PC-9 (cell line): Measurements from ENCODE around the gene BAIAP2L2.

Experiments
- EZH2 ChIP-seq: fragments of 200-600 bp; sonication (generic); IDR thresholded peaks from 2 replicates; pipeline ENCODE4 v1.8.0; 2017; ENCODE audit warnings: antibody characterized with exemption, low read depth
- TF ChIP-seq, protein P1 (sequence below): fragments of 200-600 bp; sonication (generic); conservative IDR thresholded peaks from 2 replicates; pipeline ENCODE4 v1.6.1; 2017; ENCODE audit warnings: mixed run types, antibody characterized with exemption, mild to moderate bottlenecking, moderate library complexity

DNA sequence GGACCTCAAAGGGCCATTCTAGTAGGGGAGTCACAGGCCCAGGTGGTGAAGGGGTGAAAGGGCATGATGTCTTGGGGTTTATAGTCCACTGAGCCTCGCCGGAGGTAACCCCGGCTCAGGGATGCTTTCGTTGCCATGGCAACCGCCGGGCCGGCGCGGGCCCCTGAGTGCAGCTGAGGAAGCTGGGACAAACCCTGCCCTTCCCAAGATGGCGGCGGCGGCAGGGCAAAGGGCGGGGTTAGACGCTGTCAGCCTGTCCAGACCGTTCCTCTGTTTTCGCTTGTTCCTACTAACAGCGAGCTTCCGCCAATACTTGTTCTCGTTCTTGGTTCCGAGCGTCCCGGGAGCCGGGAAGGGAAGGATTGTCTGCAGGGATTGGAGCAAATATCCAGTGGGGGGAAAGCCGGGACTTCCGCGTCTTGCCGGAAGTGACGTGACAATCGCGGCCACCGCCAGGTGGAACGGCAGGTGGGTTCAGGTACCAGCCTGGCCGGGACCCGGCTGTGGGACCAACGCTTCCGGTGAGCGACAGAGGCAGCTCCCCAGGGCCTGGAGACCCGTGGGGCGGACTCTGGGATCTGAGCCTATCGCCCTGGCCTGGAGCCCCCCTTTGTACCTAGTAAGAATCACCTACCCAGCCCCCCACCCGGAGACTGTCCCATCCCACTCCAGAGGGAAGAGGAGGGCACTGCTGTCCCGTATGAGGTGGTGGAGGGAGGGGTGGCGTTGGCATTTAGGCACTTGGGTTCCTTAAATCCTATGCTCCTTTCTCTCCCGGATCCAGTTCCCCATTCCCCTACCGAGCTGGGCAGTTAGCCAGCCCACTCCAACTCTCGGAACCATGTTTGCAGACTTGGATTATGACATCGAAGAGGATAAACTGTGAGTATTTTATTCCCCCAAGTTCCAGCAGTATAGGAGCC is 53.3 kb downstream of the BAIAP2L2 start, which contains the start of gene PICK1:
- TF ChIP-seq, protein P1, sequence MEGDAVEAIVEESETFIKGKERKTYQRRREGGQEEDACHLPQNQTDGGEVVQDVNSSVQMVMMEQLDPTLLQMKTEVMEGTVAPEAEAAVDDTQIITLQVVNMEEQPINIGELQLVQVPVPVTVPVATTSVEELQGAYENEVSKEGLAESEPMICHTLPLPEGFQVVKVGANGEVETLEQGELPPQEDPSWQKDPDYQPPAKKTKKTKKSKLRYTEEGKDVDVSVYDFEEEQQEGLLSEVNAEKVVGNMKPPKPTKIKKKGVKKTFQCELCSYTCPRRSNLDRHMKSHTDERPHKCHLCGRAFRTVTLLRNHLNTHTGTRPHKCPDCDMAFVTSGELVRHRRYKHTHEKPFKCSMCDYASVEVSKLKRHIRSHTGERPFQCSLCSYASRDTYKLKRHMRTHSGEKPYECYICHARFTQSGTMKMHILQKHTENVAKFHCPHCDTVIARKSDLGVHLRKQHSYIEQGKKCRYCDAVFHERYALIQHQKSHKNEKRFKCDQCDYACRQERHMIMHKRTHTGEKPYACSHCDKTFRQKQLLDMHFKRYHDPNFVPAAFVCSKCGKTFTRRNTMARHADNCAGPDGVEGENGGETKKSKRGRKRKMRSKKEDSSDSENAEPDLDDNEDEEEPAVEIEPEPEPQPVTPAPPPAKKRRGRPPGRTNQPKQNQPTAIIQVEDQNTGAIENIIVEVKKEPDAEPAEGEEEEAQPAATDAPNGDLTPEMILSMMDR = no peak
- no peak for TF ChIP-seq EZH2
